NOMO-1 treated with DMSO at 0.1 percent for 48 hours (cell line): ENCODE data around the gene UNK.
"Not testable (repeated sequence)": the region's sequence is repeated elsewhere in the genome, so short reads cannot be mapped to it uniquely, and the experiment has no call there.

Source experiments
- DNase-seq: peaks from one replicate; lab custom pipeline; 2025; ENCODE audit not compliant: unreplicated experiment; lab: John Stamatoyannopoulos, UW

The UNK gene

GRCh38 chr17:75753514-75754377, 30.9 kb upstream of the UNK start:
- DNase-seq, result peak; percentile 75

- no peak for DNase-seq
Measured at GRCh38 chr17:75754378-75755204, 30.0 kb upstream of the UNK start.

- no peak for DNase-seq
Measured at GRCh38 chr17:75755205-75755901, 29.3 kb upstream of the UNK start.

GRCh38 chr17:75755990-75756389, 28.6 kb upstream of the UNK start:
- no peak for DNase-seq

GRCh38 chr17:75756451-75757085, 28.0 kb upstream of the UNK start:
- DNase-seq, result no peak

GRCh38 chr17:75757086-75757681, 27.4 kb upstream of the UNK start:
- no peak for DNase-seq

GRCh38 chr17:75758131-75758905, 26.3 kb upstream of the UNK start:
- DNase-seq, result no peak

- DNase-seq, result no peak
Measured at GRCh38 chr17:75759457-75759856, 25.1 kb upstream of the UNK start.

GRCh38 chr17:75759978-75760640, 24.5 kb upstream of the UNK start:
- not testable (repeated sequence) for DNase-seq

GRCh38 chr17:75762513-75763268, 21.9 kb upstream of the UNK start:
- DNase-seq, result no peak

GRCh38 chr17:75763269-75763607, 21.4 kb upstream of the UNK start:
- DNase-seq, result no peak

- DNase-seq, result no peak
Measured at GRCh38 chr17:75763613-75764416, 20.8 kb upstream of the UNK start.

- no peak for DNase-seq
Measured at GRCh38 chr17:75764417-75764710, 20.2 kb upstream of the UNK start.

- DNase-seq, result peak; percentile 68
Measured at GRCh38 chr17:75764711-75765421, 19.7 kb upstream of the UNK start, which contains the start of gene GALK1. GALK1 (minus strand) TSS chr17:75765192; CDS start chr17:75765136, 56 bp downstream.

- no peak for DNase-seq
Measured at GRCh38 chr17:75765981-75766380, 18.6 kb upstream of the UNK start.

- no peak for DNase-seq
Measured at GRCh38 chr17:75767881-75768280, 16.7 kb upstream of the UNK start.

- DNase-seq, result no peak
Measured at GRCh38 chr17:75769536-75769935, 15.1 kb upstream of the UNK start.
